Heart left ventricle (tissue), 13 donors: ENCODE results near the gene RASSF9.

Source experiments
- CTCF ChIP-seq, 12 donors: fragments of 200-600 bp; sonication (generic) in 4 of 12; IDR thresholded peaks; one replicate each; pipeline versions ENCODE4 v1.5.0 to v1.8.0; 2018 to 2022; ENCODE audit warnings: antibody characterized with exemption in 12 of 12, mild to moderate bottlenecking in 5 of 12
- POLR2A ChIP-seq, 2 donors: fragments of 450-650 bp; IDR thresholded peaks; one replicate each; pipeline ENCODE4 v1.6.1; 2017; ENCODE audit warnings: antibody characterized with exemption in 2 of 2, mild to moderate bottlenecking in 2 of 2, moderate library complexity in 2 of 2
- donor health status: ischemic (EF 13 %, LVEDD 7.1; RV severe dilation, severe dysfunction).
- donor health status: DM: no; HTN: yes; CAD: no.
- donor health status: DM: no; HTN: no; CAD: no.
- donor health status: ischemic (EF 25% LVEDD 6.9; RV normal size, moderate dysfunction).
- donor health status: ischemic (EF 25% LVEDD 5.7; RV mildly dilated, moderate dysfunction).
- donor health status: ischemic (EF 35%, LVEDD 5.7; RV mildly dilated, moderate dysfunction).
- donor health status: nonischemic (EF 11% LVEDD 7.7; RV severe dilation, severe dysfunction).
- donor health status: DM: yes; HTN: yes; CAD: no.
- donor health status: PGD.
- donor health status: ischemic (EF 29% LVEDD 5.4; RV normal size, mild dysfunction).
- donor health status: nonischemic (EF 23%, LVEDD 6.1; RV moderate dilation, normal function).

GRCh38 chr12:85821206-85821605 is 15.0 kb downstream of the RASSF9 start:
- no peak for TF ChIP-seq CTCF (IDR thresholded peaks at IDR 0.05)
- no peak for TF ChIP-seq POLR2A (IDR thresholded peaks at IDR 0.05)
